Measurements from ENCODE around the gene NFKBIZ. TPM values are rescaled to one million over a fixed set of nuclear protein-coding genes. Genes with fewer than 3 reads are reported as not detected.
"Not testable (repeated sequence)": the region's sequence is repeated elsewhere in the genome, so short reads cannot be mapped to it uniquely, and the experiment has no call there.

Gene NFKBIZ
- total and polyA plus RNA-seq, 2 donors (not counting 1 experiment from before 2014, with no cell fraction given): 14.7 to 38.8 TPM

DNA sequence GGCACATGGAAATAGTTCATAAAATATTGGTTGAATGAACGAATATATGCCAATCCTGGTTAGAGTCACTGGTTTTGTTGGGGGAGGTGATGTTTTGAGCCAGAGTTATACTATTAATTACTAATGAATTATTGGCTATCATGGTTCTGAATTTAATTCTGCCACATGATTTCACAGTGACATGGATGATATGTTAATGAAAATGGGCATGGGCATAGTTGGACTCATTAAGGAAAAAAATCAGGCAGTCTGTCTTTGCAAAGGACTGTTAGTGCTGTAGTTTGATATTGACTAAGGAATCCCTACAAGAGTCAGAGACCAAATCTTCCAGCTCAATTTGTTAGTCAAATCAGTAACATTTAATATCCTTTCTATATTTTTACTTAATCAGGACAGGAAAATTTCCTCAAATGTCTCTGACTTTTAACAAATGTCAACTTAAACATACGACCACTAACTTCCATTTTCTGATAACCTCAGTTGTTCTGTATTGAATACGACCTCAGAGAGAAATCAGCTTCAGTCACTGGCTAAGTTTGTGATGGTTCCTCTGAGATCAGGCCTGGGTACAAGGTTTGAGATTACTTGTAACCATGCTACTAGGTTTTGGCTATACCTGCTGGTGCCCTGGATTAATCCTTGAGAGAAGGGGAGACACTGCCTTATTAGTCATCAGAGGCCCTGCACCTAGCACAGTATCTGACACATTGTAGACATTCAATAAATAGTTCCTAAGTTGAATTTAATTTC is 13.3 kb downstream of the NFKBIZ start:
- peaks cover 2% of the 10 kb centered on the region for H3K4me1 ChIP-seq (ENCODE audit: control insufficient read depth, extremely low read depth, insufficient read depth, low read length)
- no peak overlapping the region for H3K9ac ChIP-seq (ENCODE audit: insufficient read depth, low read length)
- TF ChIP-seq EZH2 (IDR thresholded peaks at IDR 0.05; ENCODE audit: low read length, missing control alignments): no peak
- TF ChIP-seq, protein P1, sequence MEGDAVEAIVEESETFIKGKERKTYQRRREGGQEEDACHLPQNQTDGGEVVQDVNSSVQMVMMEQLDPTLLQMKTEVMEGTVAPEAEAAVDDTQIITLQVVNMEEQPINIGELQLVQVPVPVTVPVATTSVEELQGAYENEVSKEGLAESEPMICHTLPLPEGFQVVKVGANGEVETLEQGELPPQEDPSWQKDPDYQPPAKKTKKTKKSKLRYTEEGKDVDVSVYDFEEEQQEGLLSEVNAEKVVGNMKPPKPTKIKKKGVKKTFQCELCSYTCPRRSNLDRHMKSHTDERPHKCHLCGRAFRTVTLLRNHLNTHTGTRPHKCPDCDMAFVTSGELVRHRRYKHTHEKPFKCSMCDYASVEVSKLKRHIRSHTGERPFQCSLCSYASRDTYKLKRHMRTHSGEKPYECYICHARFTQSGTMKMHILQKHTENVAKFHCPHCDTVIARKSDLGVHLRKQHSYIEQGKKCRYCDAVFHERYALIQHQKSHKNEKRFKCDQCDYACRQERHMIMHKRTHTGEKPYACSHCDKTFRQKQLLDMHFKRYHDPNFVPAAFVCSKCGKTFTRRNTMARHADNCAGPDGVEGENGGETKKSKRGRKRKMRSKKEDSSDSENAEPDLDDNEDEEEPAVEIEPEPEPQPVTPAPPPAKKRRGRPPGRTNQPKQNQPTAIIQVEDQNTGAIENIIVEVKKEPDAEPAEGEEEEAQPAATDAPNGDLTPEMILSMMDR (conservative IDR thresholded peaks at IDR 0.05 in 1 of 2, IDR thresholded peaks at IDR 0.05 in 1 of 2; ENCODE audit: low read depth in 1 of 2, low read length in 2 of 2): no peak
- H3K27me3 ChIP-seq (ENCODE audit: control insufficient read depth, insufficient read depth, low read length): no peaks in the 10 kb centered on the region
- no peaks in the 10 kb centered on the region for H3K79me2 ChIP-seq (ENCODE audit: control insufficient read depth, insufficient read depth, low read length)
- H3K36me3 ChIP-seq (ENCODE audit: control insufficient read depth, insufficient read depth, low read length): peaks cover 4% of the 10 kb centered on the region
- DNase-seq (ENCODE audit: low read depth in 2 of 2): no peak
- no peaks in the 10 kb centered on the region for H3K9me3 ChIP-seq (ENCODE audit: control insufficient read depth, insufficient read depth, low read depth, low read length)
- no peak overlapping the region for H3K4me2 ChIP-seq (ENCODE audit: extremely low read depth, insufficient read depth, low read length)
- no peak overlapping the region for H3K27ac ChIP-seq (ENCODE audit: insufficient read depth, low read length)
- no peaks in the 10 kb centered on the region for H4K20me1 ChIP-seq (ENCODE audit: control insufficient read depth, extremely low read depth, insufficient read depth, low read length)
- no peak overlapping the region for H2AFZ ChIP-seq (ENCODE audit: low read length)
- H3K4me3 ChIP-seq (replicated peaks in 1 of 4; ENCODE audit: control extremely low read depth in 1 of 4, insufficient read depth in 1 of 4, low read depth in 3 of 4, low read length in 4 of 4): no peak overlapping the region

DNA sequence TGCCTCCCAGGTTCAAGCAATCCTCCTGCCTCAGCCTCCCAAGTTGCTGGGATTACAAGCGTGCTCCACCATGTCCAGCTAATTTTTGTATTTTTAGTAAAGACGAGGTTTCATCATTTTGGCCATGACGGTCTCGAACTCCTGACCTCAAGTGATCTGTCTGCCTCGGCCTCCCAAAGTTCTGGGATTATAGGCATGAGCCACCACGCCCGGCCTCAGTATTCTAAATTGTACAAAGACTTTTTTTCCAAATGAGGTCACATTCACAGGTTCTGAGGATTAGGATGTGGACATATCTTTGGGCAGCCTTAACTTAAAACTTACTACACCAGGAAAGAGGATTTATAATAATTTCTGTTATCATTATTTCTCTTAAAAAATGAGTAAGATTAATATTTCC is 15.6 kb downstream of the NFKBIZ start:
- H2AFZ ChIP-seq (ENCODE audit: low read length); H3K27ac ChIP-seq (ENCODE audit: insufficient read depth, low read length); DNase-seq (ENCODE audit: low read depth in 2 of 2); H3K4me3 ChIP-seq (replicated peaks in 1 of 4; ENCODE audit: control extremely low read depth in 1 of 4, insufficient read depth in 1 of 4, low read depth in 3 of 4, low read length in 4 of 4); H3K79me2 ChIP-seq (ENCODE audit: control insufficient read depth, insufficient read depth, low read length); H3K9me3 ChIP-seq (ENCODE audit: control insufficient read depth, insufficient read depth, low read depth, low read length); H3K4me1 ChIP-seq (ENCODE audit: control insufficient read depth, extremely low read depth, insufficient read depth, low read length); H3K9ac ChIP-seq (ENCODE audit: insufficient read depth, low read length); H3K36me3 ChIP-seq (ENCODE audit: control insufficient read depth, insufficient read depth, low read length); H3K27me3 ChIP-seq (ENCODE audit: control insufficient read depth, insufficient read depth, low read length); H3K4me2 ChIP-seq (ENCODE audit: extremely low read depth, insufficient read depth, low read length); H4K20me1 ChIP-seq (ENCODE audit: control insufficient read depth, extremely low read depth, insufficient read depth, low read length): not testable (repeated sequence)

DNA sequence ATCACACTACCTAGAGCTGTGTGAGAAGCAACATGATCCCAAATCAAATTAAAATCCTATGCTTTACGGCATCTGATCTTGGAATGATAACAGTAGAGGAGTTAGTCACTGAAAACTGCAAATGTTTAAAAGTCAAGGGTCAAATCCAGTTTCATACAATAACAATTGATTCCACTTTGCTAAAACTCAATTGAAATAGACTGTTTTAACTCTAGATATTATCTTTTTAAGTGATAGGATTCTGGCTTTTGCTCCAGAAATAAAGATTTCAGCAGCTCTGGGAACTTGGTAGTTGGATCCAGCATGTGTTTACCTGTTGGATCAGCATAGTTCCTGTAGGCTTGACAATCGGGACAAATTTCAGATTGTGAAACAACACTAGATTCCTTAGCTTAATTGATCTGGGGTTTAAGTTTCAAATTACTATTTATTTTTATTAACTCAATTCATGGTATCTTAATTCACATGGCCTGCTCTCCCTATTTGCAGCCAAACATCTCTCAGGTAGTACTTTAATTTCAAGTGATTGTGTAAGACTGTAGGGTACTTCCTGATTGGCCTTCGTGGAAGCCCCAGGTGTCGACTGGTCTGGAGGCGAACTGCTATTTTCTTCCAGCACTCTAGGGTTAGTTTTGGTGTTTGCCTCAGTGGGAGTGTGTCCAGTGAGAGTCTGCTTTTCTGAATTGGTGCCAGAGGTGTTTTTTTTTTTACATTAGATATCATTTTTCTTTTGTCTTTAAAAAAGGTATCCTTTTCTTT is 16.6 kb downstream of the NFKBIZ start:
- Histone ChIP-seq H2AFZ (ENCODE audit: low read length) (no peak overlapping the region), H3K4me1 (ENCODE audit: control insufficient read depth, extremely low read depth, insufficient read depth, low read length) (peaks cover 2% of the 10 kb centered on the region), H3K27me3 (ENCODE audit: control insufficient read depth, insufficient read depth, low read length) (no peaks in the 10 kb centered on the region), H3K4me2 (ENCODE audit: extremely low read depth, insufficient read depth, low read length) (no peak overlapping the region), H3K9me3 (ENCODE audit: control insufficient read depth, insufficient read depth, low read depth, low read length) (no peaks in the 10 kb centered on the region), H4K20me1 (ENCODE audit: control insufficient read depth, extremely low read depth, insufficient read depth, low read length) (no peaks in the 10 kb centered on the region), H3K9ac (ENCODE audit: insufficient read depth, low read length) (no peak overlapping the region), H3K27ac (ENCODE audit: insufficient read depth, low read length) (no peak overlapping the region), H3K79me2 (ENCODE audit: control insufficient read depth, insufficient read depth, low read length) (no peaks in the 10 kb centered on the region), H3K4me3 (replicated peaks in 1 of 4; ENCODE audit: control extremely low read depth in 1 of 4, insufficient read depth in 1 of 4, low read depth in 3 of 4, low read length in 4 of 4) (no peak overlapping the region), H3K36me3 (ENCODE audit: control insufficient read depth, insufficient read depth, low read length) (no peaks in the 10 kb centered on the region)
- TF ChIP-seq, protein P1 (conservative IDR thresholded peaks at IDR 0.05 in 1 of 2, IDR thresholded peaks at IDR 0.05 in 1 of 2; ENCODE audit: low read depth in 1 of 2, low read length in 2 of 2): no peak
- TF ChIP-seq EZH2 (IDR thresholded peaks at IDR 0.05; ENCODE audit: low read length, missing control alignments): no peak
- no peak for DNase-seq (ENCODE audit: low read depth in 2 of 2)
